ENCODE results near the gene NLRP1.

Gene NLRP1

GRCh38 chr17:5558815-5559785 lies 25.2 kb downstream of the NLRP1 start:
- H3K4me3 ChIP-seq (ENCODE audit: low read depth, low read length), result no peak overlapping the region
- TF ChIP-seq CTCF (IDR thresholded peaks at IDR 0.05; ENCODE audit: control insufficient read depth, extremely low read depth, insufficient read depth), result no peak
- no peak for DNase-seq (ENCODE audit: low read depth)

DNA sequence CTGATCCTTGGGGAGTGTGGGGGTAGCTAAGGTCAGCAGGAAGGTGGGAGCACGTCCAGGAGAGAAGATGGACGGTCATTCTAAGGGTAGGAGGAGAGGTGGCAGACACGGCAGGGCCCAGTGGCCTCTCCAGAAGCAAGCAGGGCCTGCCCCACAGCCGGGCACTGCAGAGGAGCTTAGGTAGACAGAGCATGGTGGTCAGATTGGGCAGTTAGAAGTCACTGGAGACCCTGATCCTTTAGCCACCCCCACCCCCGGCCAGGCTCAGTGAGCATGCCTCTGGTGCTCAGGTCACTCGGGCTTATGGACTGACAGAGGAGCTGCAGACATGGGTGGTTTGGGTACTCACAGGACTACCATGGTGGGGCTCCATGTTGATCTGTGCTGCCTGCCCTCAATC lies 26.3 kb downstream of the NLRP1 start:
- no peak for TF ChIP-seq CTCF (IDR thresholded peaks at IDR 0.05; ENCODE audit: control insufficient read depth, extremely low read depth, insufficient read depth)
- H3K4me3 ChIP-seq (ENCODE audit: low read depth, low read length), result no peak overlapping the region
- DNase-seq (ENCODE audit: low read depth), result no peak

DNA sequence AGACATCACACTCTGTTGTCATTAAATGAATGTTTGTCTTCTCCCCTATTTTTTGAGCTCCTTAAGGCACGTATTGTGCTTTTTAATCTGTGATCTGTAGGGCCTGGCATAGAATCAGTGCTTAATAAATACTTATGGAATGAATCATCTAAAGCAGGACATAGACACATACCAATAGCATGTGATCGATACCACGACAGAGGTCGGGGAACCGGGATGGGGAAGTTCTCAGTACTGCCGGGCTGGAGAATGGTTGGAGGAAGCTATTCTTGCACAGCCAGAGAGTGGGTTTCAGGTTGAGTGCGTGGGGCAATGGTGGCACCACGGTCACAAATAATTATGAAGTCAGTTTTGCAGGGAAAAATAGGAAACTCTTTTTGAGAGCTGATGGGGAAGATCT lies 26.8 kb downstream of the NLRP1 start:
- no peak for DNase-seq (ENCODE audit: low read depth)
- TF ChIP-seq CTCF (IDR thresholded peaks at IDR 0.05; ENCODE audit: control insufficient read depth, extremely low read depth, insufficient read depth), result no peak
- H3K4me3 ChIP-seq (ENCODE audit: low read depth, low read length), result no peak overlapping the region

- H3K4me3 ChIP-seq (ENCODE audit: low read depth, low read length), result no peak overlapping the region
- no peak for DNase-seq (ENCODE audit: low read depth)
- TF ChIP-seq CTCF (IDR thresholded peaks at IDR 0.05; ENCODE audit: control insufficient read depth, extremely low read depth, insufficient read depth), result no peak
Measured at GRCh38 chr17:5555254-5555653, 29.1 kb downstream of the NLRP1 start.

GRCh38 chr17:5553479-5553878 lies 30.8 kb downstream of the NLRP1 start:
- DNase-seq (ENCODE audit: low read depth), result no peak
- TF ChIP-seq CTCF (IDR thresholded peaks at IDR 0.05; ENCODE audit: control insufficient read depth, extremely low read depth, insufficient read depth), result no peak
- H3K4me3 ChIP-seq (ENCODE audit: low read depth, low read length), result no peak overlapping the region

DNA sequence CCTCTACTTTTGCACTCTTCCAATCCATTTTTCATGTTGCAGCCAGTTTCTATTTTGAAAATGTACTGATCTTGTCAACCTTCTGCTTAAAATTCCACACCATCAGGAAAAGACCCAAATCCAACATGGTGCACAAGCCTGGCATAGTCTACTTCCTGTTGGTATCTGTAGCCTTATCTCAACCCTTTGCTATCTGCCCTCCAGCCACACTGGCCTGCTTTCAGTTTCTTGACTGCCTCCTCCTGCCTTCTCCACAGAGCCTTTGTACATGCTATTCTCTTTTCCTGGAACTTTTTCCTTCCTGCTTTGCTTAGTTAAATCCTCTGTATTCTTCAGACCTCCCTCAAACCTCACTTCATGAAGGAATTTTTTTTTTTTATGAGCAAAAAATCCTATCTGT lies 31.5 kb downstream of the NLRP1 start:
- no peak for DNase-seq (ENCODE audit: low read depth)
- no peak overlapping the region for H3K4me3 ChIP-seq (ENCODE audit: low read depth, low read length)
- TF ChIP-seq CTCF (IDR thresholded peaks at IDR 0.05; ENCODE audit: control insufficient read depth, extremely low read depth, insufficient read depth), result no peak
